ENCODE measurements around the gene WNT2.
A peak's percentile ranks its signal among the peaks of the same experiment; 100 is the strongest.
"Not testable (repeated sequence)": the region's sequence is repeated elsewhere in the genome, so short reads cannot be mapped to it uniquely, and the experiment has no call there.

WNT2 gene

GRCh38 chr7:117308891-117309290 is 14.0 kb downstream of the WNT2 start:
- no peak for DNase-seq (ENCODE audit: low read depth)

DNA sequence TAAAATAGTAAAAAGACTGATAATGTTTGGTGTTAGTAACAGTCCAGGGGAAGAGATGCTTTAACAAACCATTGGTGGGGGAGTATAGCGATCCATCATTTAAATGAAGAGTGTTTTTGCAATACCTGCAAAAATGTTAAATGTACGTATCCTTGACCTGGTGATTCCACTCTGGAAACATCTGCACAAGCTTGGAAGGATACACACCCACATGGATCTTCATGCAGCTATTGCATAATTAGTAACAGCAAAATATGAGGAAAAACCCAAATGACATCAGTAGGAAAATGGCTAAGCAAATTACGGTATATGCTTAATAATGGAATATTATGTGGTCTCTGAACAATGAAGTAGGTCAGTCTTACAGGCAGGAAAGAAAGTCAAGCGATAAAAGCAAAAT is 20.5 kb downstream of the WNT2 start:
- DNase-seq (ENCODE audit: low read depth): no peak

DNA sequence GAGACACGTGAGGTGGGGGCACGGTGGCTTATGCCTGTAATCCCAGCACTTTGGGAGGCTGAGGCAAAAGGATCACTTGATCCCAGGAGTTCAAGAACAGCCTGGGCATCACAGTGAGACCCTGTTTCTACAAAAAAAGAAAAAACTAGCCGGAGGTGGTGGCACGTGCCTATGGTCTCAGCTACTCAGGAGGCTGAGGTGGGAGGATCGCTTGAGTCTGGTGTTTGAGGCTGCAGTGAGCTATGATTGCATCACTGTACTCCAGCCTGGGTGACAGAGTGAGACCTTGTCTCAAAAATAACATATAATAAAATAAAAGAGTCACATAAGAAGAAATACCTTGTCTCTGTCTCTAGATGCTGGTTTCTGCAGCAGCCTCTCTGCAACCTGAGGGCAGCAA is 22.4 kb downstream of the WNT2 start:
- not testable (repeated sequence) for DNase-seq (ENCODE audit: low read depth)

GRCh38 chr7:117297606-117298005 is 25.3 kb downstream of the WNT2 start:
- no peak for DNase-seq (ENCODE audit: low read depth)

DNA sequence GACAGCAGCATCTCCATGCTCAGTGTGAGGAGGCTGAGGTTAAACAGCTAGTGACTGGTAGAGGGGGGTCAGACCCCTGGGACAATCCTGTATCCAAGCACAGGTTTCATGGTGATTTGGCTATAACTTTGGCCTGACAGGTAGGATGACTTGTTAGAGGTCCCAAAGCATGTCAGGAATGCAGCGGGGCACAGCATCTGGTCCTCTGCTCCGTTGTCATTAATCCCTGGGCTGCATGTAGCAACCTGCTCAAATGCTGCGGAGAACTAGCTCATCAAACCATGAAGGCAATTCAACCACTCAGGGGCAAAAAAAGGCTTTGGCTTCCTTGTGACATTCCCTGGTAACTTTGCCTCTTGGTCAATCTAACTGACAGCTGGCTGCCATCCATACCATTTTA is 26.8 kb downstream of the WNT2 start:
- DNase-seq (ENCODE audit: low read depth): no peak

- DNase-seq (ENCODE audit: low read depth): no peak
Measured at GRCh38 chr7:117285826-117286225, 37.0 kb downstream of the WNT2 start.

GRCh38 chr7:117284692-117285091 is 38.2 kb downstream of the WNT2 start:
- DNase-seq (ENCODE audit: low read depth): no peak

DNA sequence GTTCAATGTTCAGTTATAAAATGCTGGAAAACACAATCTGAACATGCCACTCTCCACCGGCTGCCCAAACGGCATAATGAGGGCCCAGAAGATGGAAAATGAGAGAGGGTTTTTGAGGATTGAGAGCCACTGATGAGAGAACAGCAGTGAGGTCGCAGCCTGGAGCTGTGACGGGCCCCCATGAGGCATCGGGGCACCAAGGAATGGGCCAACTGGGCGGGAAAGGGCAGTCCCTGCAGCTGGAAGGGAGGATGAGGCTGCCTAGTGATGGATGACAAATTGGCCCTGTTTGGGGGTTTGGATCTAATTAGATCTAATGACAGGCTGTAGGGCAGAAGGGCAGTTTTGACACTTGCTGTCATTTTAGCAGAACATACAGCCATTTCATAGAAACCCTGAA is 39.1 kb downstream of the WNT2 start:
- no peak for DNase-seq (ENCODE audit: low read depth)

DNA sequence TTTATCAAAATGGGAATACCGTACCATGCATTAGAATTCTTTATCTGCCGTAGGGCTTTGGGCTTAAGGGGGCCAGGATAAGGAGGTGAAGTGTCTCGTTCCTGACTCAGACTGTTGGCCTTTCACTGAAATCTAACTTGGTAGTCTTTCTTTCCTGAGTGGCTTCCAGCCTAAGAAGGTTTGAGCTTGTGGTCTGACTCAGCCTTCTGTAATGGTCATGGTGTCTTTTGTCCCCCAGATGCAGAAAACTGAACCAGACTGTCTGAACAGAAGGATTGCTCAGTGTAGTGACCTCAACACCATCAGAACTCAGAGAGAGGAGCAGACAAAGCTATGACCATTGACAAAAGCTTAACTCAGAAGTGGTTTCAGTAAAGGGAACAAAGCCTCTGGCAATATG is 39.5 kb downstream of the WNT2 start:
- DNase-seq (ENCODE audit: low read depth): peak; percentile 89

GRCh38 chr7:117282239-117282812 is 40.5 kb downstream of the WNT2 start:
- no peak for DNase-seq (ENCODE audit: low read depth)

- DNase-seq (ENCODE audit: low read depth): no peak
Measured at GRCh38 chr7:117281562-117281961, 41.3 kb downstream of the WNT2 start.

GRCh38 chr7:117279931-117280557 is 42.8 kb downstream of the WNT2 start:
- no peak for DNase-seq (ENCODE audit: low read depth)

DNA sequence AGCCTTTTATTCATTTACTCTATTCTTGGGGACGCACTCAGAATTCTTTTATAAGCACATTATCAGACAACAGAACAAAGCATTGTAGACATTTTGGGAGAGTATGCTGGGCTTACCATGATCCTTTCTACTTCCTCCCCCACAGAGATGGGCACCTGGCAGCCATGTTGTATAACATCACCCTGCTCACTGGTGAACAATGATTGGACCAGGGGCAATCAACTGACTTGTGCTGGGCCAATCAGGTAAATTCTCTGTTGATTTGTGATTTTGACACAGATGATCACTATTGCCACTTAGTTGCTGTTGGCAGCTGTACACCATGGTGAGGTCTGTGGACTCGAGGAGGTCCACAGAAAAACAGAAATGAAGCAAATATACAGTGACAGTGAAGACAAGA is 43.7 kb downstream of the WNT2 start:
- no peak for DNase-seq (ENCODE audit: low read depth)

GRCh38 chr7:117278040-117278439 is 44.8 kb downstream of the WNT2 start:
- DNase-seq (ENCODE audit: low read depth): no peak

DNA sequence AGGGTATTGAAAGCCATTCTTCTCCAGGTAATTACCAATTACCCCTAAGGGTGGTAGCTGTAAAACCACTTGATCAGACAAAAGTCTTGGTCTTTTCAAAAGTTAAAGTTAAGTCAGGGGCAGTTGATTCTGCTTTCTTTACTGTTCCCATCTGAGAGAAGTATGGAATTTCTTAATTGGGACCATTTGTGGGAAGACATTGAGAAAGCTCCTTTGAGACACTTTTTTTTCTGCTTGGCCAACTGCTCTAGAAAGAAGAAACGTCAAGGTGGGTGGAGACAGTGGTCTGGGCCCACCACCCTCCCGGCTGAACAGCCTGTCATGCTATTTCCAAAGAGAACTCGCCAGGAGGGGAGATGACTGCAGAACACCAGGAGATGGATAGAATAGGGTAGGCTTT is 45.3 kb downstream of the WNT2 start:
- DNase-seq (ENCODE audit: low read depth): no peak

DNA sequence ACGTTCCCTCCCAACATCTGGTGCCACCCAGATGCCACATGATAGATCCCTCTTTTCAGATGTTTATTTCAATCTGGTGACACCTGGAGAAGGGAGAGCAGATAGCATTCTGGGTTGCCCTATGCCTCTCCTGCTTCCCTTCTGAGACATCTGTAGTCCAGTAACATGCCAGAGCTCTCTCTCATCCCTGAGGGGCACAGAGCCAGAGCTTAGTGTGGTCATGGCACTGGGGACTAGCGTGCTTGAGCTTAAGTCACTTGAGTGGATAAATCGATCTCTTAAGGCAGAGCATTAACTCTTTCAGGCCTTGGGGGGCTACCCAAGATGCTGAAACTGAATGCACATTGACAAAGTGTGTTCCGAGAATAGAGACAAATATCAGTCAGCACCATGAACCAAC is 47.9 kb downstream of the WNT2 start:
- no peak for DNase-seq (ENCODE audit: low read depth)

- DNase-seq (ENCODE audit: low read depth): no peak
Measured at GRCh38 chr7:117273814-117274225, 49.0 kb downstream of the WNT2 start.

DNA sequence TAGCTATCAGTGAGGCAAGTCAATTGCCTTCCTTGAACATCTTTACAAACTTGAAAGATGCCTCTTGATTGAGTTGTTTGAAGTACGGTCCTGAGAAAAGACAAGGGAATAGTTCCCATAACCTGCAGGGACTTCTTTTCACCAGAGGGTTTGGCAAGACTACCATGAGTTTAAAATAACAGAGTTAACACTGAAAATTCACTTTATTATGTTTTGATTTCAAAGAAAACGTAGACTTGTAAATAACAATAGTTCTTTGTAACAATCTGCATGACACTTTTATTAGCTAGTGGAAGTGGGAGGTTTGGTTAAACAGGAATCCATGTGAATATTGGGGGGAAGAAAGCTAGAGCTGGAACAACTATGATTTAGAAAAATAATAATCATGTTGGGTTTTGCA is 49.5 kb downstream of the WNT2 start:
- no peak for DNase-seq (ENCODE audit: low read depth)

GRCh38 chr7:117272017-117272759 is 50.7 kb downstream of the WNT2 start:
- DNase-seq (ENCODE audit: low read depth): no peak

DNA sequence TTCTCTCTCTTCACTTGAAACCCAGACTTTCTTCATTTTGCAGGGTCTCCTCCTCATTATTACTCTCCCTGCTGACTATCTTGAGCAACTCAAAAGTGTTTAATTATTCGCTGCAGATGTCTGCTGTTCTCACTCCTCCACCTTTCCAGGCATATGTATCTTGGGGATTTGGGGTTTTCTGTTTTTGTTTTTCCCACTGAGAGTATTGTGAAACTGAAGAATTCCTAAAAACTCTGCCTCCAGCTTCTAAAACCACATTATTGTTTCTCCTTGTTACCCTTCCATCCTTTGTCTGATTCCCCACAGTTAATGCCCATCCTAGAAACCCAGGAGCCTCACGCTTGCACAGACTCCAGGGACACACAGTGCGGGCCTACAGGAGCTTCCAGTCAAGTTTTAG is 51.3 kb downstream of the WNT2 start:
- DNase-seq (ENCODE audit: low read depth): no peak

DNA sequence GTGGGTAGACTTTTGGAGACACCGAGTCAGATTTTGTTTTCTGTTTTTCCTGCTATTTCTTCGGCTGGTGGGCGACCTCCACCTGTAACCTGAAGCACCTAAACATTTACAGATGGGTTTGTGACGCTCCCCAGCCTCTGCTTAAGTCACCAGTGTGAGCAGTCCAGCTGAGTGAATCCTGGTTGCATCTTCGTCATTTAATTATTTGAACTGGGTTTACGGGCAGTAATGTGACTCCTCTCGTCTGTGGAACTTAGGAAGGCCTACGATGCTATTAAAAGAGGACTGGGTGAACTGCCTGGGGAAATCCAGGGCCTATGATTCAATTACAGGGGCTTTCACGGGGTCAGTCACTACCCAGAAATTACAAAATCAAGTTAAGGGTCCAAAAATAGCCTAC is 52.5 kb downstream of the WNT2 start:
- DNase-seq (ENCODE audit: low read depth): peak; percentile 50

- DNase-seq (ENCODE audit: low read depth): peak; percentile 70
Measured at GRCh38 chr7:117269886-117270285, 53.0 kb downstream of the WNT2 start.

- peak; percentile 93 for DNase-seq (ENCODE audit: low read depth)
Measured at GRCh38 chr7:117269417-117269816, 53.4 kb downstream of the WNT2 start.

DNA sequence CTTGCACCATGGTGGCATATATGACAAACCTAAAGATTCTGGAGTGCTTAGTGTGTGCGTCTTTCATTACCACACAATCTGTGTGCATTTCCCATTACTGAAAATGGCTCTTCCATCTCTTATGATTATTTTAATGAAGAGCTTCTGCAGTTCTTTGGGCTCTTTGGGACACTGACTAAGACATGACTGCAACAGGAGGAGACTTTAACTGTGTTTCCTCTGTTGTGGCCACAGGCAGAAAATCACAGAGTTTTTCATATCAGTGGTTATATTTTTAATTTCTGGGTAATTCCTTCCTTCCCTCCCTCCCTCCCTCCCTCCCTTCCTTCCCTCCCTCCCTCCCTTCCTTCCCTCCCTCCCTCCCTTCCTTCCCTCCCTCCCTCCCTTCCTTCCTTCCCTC is 58.1 kb downstream of the WNT2 start:
- no peak for DNase-seq (ENCODE audit: low read depth)

Data from non-pigmented ciliary epithelial cell (primary cell).